Activated CD4-positive, CD25-positive, alpha-beta regulatory T cell treated with anti-CD3 and anti-CD28 coated beads, Interleukin-2, amount 50 U/mL, for 16 hours (primary cell): ENCODE data around the gene PCNP.
"Not testable (repeated sequence)": the region's sequence is repeated elsewhere in the genome, so short reads cannot be mapped to it uniquely, and the experiment has no call there.

Experiments used
- DNase-seq: peaks from one replicate; pipeline ENCODE4 v3.0.0-alpha.2; 2020; ENCODE audit warnings: low read depth, low spot score

Gene PCNP

GRCh38 chr3:101567528-101568317 lies 6.3 kb upstream of the PCNP start:
- DNase-seq: no peak

GRCh38 chr3:101571028-101571895 lies 2.7 kb upstream of the PCNP start:
- no peak for DNase-seq

GRCh38 chr3:101574388-101575112 lies 570 bp downstream of the PCNP start:
- DNase-seq: no peak

GRCh38 chr3:101577286-101577685 lies 3.3 kb downstream of the PCNP start:
- DNase-seq: no peak

GRCh38 chr3:101588616-101589015 lies 14.6 kb downstream of the PCNP start:
- DNase-seq: no peak

GRCh38 chr3:101591071-101591470 lies 17.1 kb downstream of the PCNP start:
- DNase-seq: no peak

GRCh38 chr3:101602731-101603130 lies 28.8 kb downstream of the PCNP start:
- no peak for DNase-seq

- no peak for DNase-seq
These were observed 29.2 kb downstream of the PCNP start for GRCh38 chr3:101603184-101603583.

GRCh38 chr3:101605398-101605797 lies 31.4 kb downstream of the PCNP start:
- not testable (repeated sequence) for DNase-seq

- DNase-seq: no peak
These were observed 37.0 kb downstream of the PCNP start for GRCh38 chr3:101611023-101611422.

GRCh38 chr3:101613014-101613413 lies 39.0 kb downstream of the PCNP start:
- not testable (repeated sequence) for DNase-seq

- DNase-seq: no peak
These were observed 41.5 kb downstream of the PCNP start for GRCh38 chr3:101615525-101615924.

- DNase-seq: no peak
These were observed 43.5 kb downstream of the PCNP start for GRCh38 chr3:101617478-101617877.

- DNase-seq: no peak
These were observed 44.7 kb downstream of the PCNP start for GRCh38 chr3:101618726-101619125.

- no peak for DNase-seq
These were observed 45.8 kb downstream of the PCNP start for GRCh38 chr3:101619734-101620133.

- no peak for DNase-seq
These were observed 49.7 kb downstream of the PCNP start for GRCh38 chr3:101623656-101624055.

- no peak for DNase-seq
These were observed 50.9 kb downstream of the PCNP start for GRCh38 chr3:101624857-101625256.

GRCh38 chr3:101625879-101626278 lies 51.9 kb downstream of the PCNP start:
- no peak for DNase-seq

GRCh38 chr3:101629219-101629618 lies 55.2 kb downstream of the PCNP start:
- no peak for DNase-seq

- no peak for DNase-seq
These were observed 57.3 kb downstream of the PCNP start for GRCh38 chr3:101631098-101631796.

GRCh38 chr3:101631959-101632358 lies 58.0 kb downstream of the PCNP start:
- not testable (repeated sequence) for DNase-seq
